Vagina (tissue), 2 donors: ENCODE results near the gene CELF4. TPM values are rescaled to one million over a fixed set of nuclear protein-coding genes. Genes with fewer than 3 reads are reported as not detected.

Experiments used
- DNase-seq, 2 donors: peaks; one replicate each; pipeline ENCODE4 v3.0.0-alpha.2; 2017; ENCODE audit errors: extremely low spot score in 2 of 2
- H3K27ac ChIP-seq: fragments of 200-600 bp; sonication (generic); one replicate; pipeline ENCODE4 v1.5.1; 2019
- H3K27me3 ChIP-seq: fragments of 200-600 bp; sonication (generic); one replicate; pipeline ENCODE4 v1.5.1; 2019
- H3K36me3 ChIP-seq, 2 donors: fragments of 200-600 bp; sonication (generic); one replicate each; pipeline ENCODE4 v1.5.1; 2017 to 2019
- H3K4me1 ChIP-seq: fragments of 200-600 bp; sonication (generic); one replicate; pipeline ENCODE4 v1.5.1; 2019
- H3K4me3 ChIP-seq, 2 donors: fragments of 200-600 bp; sonication (generic); 1 replicate in 1 of 2; 2 replicates in 1 of 2; pipeline ENCODE4 v1.5.1; 2016 to 2019
- H3K9me3 ChIP-seq: fragments of 200-600 bp; sonication (generic); one replicate; pipeline ENCODE4 v1.5.1; 2019
- CTCF ChIP-seq, 3 experiments: fragments of 450-650 bp in 2 of 3; fragments of 200-600 bp in 1 of 3; sonication (generic) in 1 of 3; IDR thresholded peaks; one replicate each; pipeline ENCODE4 v1.5.1; 2017 to 2019; ENCODE audit warnings: antibody characterized with exemption in 3 of 3, mild to moderate bottlenecking in 2 of 3, moderate library complexity in 2 of 3
- POLR2A ChIP-seq, 2 donors: fragments of 450-650 bp; IDR thresholded peaks; one replicate each; pipeline ENCODE4 v1.6.1; 2017; ENCODE audit warnings: antibody characterized with exemption in 2 of 2, mild to moderate bottlenecking in 2 of 2, moderate library complexity in 2 of 2
- POLR2AphosphoS5 ChIP-seq, 2 donors: sonication (generic); formaldehyde crosslinking; IDR thresholded peaks; one replicate each; pipeline ENCODE4 v1.9.0; 2017; ENCODE audit warnings: antibody characterized with exemption in 2 of 2, mild to moderate bottlenecking in 2 of 2, low read depth in 1 of 2; ENCODE audit not compliant: insufficient read depth in 1 of 2
- intact Hi-C: fragments of 100-400 bp; cut with DNase I; formaldehyde crosslinking; loops from one replicate; pipeline ENCODE4 v1.15.1; 2023
- total RNA-seq: library from RNA; depleted of rRNA; stranded (reverse); fragments of >200 nt; gene quantifications from one replicate; pipeline ENCODE4 v1.2.3, GENCODE V29; 2016

CELF4 gene
- total RNA-seq, 1 donor from 2014 or later: 2.2 TPM

- Histone ChIP-seq H3K27me3 (no peaks in the 10 kb centered on the region), H3K9me3 (no peaks in the 10 kb centered on the region), H3K4me3 (no peak overlapping the region), H3K4me1 (no peaks in the 10 kb centered on the region), H3K36me3 (no peaks in the 10 kb centered on the region), H3K27ac (no peak overlapping the region)
- intact Hi-C loops: no loop called here
- DNase-seq: no peak
- TF ChIP-seq CTCF (IDR thresholded peaks at IDR 0.05) (no peak), POLR2AphosphoS5 (IDR thresholded peaks at IDR 0.05; ENCODE audit: insufficient read depth in 1 of 2, low read depth in 1 of 2) (no peak), POLR2A (IDR thresholded peaks at IDR 0.05) (no peak)
Measured at GRCh38 chr18:37548679-37549289, 16.8 kb downstream of the CELF4 start.

GRCh38 chr18:37547196-37547827 lies 18.3 kb downstream of the CELF4 start:
- Histone ChIP-seq H3K4me1 (no peaks in the 10 kb centered on the region), H3K4me3 (no peak overlapping the region), H3K27ac (no peak overlapping the region), H3K27me3 (no peaks in the 10 kb centered on the region), H3K36me3 (no peaks in the 10 kb centered on the region), H3K9me3 (no peaks in the 10 kb centered on the region)
- no peak for DNase-seq
- TF ChIP-seq CTCF (IDR thresholded peaks at IDR 0.05) (no peak), POLR2AphosphoS5 (IDR thresholded peaks at IDR 0.05; ENCODE audit: insufficient read depth in 1 of 2, low read depth in 1 of 2) (no peak), POLR2A (IDR thresholded peaks at IDR 0.05) (no peak)
- intact Hi-C loops: no loop called here

GRCh38 chr18:37546651-37547050 lies 18.9 kb downstream of the CELF4 start:
- no peak overlapping the region for H3K27ac ChIP-seq
- no peak for TF ChIP-seq CTCF (IDR thresholded peaks at IDR 0.05)
- TF ChIP-seq POLR2AphosphoS5 (IDR thresholded peaks at IDR 0.05; ENCODE audit: insufficient read depth in 1 of 2, low read depth in 1 of 2): no peak
- no peak for TF ChIP-seq POLR2A (IDR thresholded peaks at IDR 0.05)
- no peaks in the 10 kb centered on the region for H3K36me3 ChIP-seq
- no peaks in the 10 kb centered on the region for H3K27me3 ChIP-seq
- no peak overlapping the region for H3K4me3 ChIP-seq
- intact Hi-C loops: no loop called here
- DNase-seq: no peak
- no peaks in the 10 kb centered on the region for H3K4me1 ChIP-seq
- no peaks in the 10 kb centered on the region for H3K9me3 ChIP-seq

- intact Hi-C loops: no loop called here
- Histone ChIP-seq H3K27me3 (no peaks in the 10 kb centered on the region), H3K36me3 (no peaks in the 10 kb centered on the region), H3K27ac (no peak overlapping the region), H3K9me3 (no peaks in the 10 kb centered on the region), H3K4me1 (no peaks in the 10 kb centered on the region), H3K4me3 (no peak overlapping the region)
- no peak for DNase-seq
- no peak for TF ChIP-seq CTCF (IDR thresholded peaks at IDR 0.05)
- TF ChIP-seq POLR2AphosphoS5 (IDR thresholded peaks at IDR 0.05; ENCODE audit: insufficient read depth in 1 of 2, low read depth in 1 of 2): no peak
- TF ChIP-seq POLR2A (IDR thresholded peaks at IDR 0.05): no peak
Measured at GRCh38 chr18:37546272-37546537, 19.4 kb downstream of the CELF4 start.

- Histone ChIP-seq H3K4me3 (no peak overlapping the region), H3K9me3 (no peaks in the 10 kb centered on the region), H3K36me3 (no peaks in the 10 kb centered on the region), H3K4me1 (no peaks in the 10 kb centered on the region), H3K27me3 (no peaks in the 10 kb centered on the region), H3K27ac (no peak overlapping the region)
- intact Hi-C loops: no loop called here
- DNase-seq: no peak
- no peak for TF ChIP-seq CTCF (IDR thresholded peaks at IDR 0.05)
Measured at GRCh38 chr18:37545461-37546271, 19.9 kb downstream of the CELF4 start.
